ENCODE data around the gene ARHGAP36.

DNA sequence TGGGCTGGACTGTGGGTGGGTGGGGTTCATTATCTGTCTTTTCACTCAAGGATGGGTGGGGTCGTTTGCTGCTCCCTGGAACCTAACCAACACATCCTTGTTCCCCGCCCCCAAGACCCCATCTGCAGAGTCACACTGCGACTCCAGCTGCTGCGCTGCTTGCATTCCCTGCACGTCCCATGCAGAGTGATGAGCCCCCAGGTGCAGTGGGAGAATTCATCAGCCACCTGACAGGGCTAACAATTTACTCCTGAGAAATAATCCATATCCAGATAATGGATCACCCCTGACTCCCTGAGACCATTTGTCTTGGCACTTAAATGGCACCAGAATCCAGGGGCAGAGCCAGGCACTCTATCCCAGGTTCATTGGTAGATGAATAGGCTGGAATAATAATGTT, 12.4 kb upstream of the ARHGAP36 start:
- TF ChIP-seq, protein P1, sequence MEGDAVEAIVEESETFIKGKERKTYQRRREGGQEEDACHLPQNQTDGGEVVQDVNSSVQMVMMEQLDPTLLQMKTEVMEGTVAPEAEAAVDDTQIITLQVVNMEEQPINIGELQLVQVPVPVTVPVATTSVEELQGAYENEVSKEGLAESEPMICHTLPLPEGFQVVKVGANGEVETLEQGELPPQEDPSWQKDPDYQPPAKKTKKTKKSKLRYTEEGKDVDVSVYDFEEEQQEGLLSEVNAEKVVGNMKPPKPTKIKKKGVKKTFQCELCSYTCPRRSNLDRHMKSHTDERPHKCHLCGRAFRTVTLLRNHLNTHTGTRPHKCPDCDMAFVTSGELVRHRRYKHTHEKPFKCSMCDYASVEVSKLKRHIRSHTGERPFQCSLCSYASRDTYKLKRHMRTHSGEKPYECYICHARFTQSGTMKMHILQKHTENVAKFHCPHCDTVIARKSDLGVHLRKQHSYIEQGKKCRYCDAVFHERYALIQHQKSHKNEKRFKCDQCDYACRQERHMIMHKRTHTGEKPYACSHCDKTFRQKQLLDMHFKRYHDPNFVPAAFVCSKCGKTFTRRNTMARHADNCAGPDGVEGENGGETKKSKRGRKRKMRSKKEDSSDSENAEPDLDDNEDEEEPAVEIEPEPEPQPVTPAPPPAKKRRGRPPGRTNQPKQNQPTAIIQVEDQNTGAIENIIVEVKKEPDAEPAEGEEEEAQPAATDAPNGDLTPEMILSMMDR (conservative IDR thresholded peaks at IDR 0.05; ENCODE audit: low read depth, low read length): no peak
- TF ChIP-seq EZH2 (IDR thresholded peaks at IDR 0.05; ENCODE audit: borderline replicate concordance, low read depth, low read length, poor library complexity, severe bottlenecking): no peak

Data from A673 (cell line).